Prostate gland (tissue), 2 donors: Measurements from ENCODE around the gene DOCK3. TPM values are rescaled to one million over a fixed set of nuclear protein-coding genes. Genes with fewer than 3 reads are reported as not detected.

ENCODE experiments used
- DNase-seq: peaks from one replicate; pipeline ENCODE4 v3.0.0-alpha.2; 2019; ENCODE audit warnings: low spot score
- H3K27ac ChIP-seq, 2 donors: fragments of 200-600 bp; sonication (generic); 2 replicates each; pipeline ENCODE4 v1.5.1; 2017 to 2019
- H3K27me3 ChIP-seq: fragments of 200-600 bp; sonication (generic); replicated peaks from 2 replicates; pipeline ENCODE4 v1.5.1; 2019; ENCODE audit not compliant: insufficient read depth
- H3K36me3 ChIP-seq, 2 donors: fragments of 200-600 bp; sonication (generic); 1 replicate in 1 of 2; 2 replicates in 1 of 2; pipeline versions ENCODE4 v1.5.1 to v1.8.1; 2017 to 2019
- H3K4me1 ChIP-seq: fragments of 200-600 bp; sonication (generic); replicated peaks from 2 replicates; pipeline ENCODE4 v1.5.1; 2019
- H3K4me3 ChIP-seq, 2 donors: fragments of 200-600 bp; sonication (generic); 2 replicates each; pipeline ENCODE4 v1.5.1; 2017 to 2019
- H3K9me3 ChIP-seq: fragments of 200-600 bp; sonication (generic); 2 replicates; pipeline ENCODE4 v1.5.1; 2017
- POLR2A ChIP-seq: fragments of 450-650 bp; IDR thresholded peaks from one replicate; pipeline ENCODE4 v1.6.1; 2016; ENCODE audit warnings: antibody characterized with exemption, mild to moderate bottlenecking
- POLR2AphosphoS5 ChIP-seq: sonication (generic); formaldehyde crosslinking; IDR thresholded peaks from one replicate; pipeline ENCODE4 v1.6.1; 2017; ENCODE audit warnings: antibody characterized with exemption
- WGBS: methylation state at CpG from one replicate; pipeline ENCODE4 v1.1.5; 2018; 5-methylcytosine and 5-hydroxymethylcytosine counted together
- intact Hi-C: fragments of 100-400 bp; cut with DNase I; formaldehyde crosslinking; loops from one replicate; pipeline ENCODE4 v1.14.2; 2022
- total RNA-seq, 2 donors: library from RNA; depleted of rRNA; stranded (reverse); fragments of >200 nt; gene quantifications; one replicate each; pipeline ENCODE4 v1.1.0, GENCODE V29; 2016
- TF ChIP-seq, protein P1 (sequence below), 4 experiments: fragments of 200-600 bp in 2 of 4; fragments of 450-650 bp in 2 of 4; sonication (generic) in 2 of 4; IDR thresholded peaks; 1 replicate in 3 of 4; 2 replicates in 1 of 4; pipeline ENCODE4 v1.5.1; 2016 to 2019; ENCODE audit warnings: antibody characterized with exemption in 4 of 4, mild to moderate bottlenecking in 2 of 4, moderate library complexity in 2 of 4

Gene DOCK3
- total RNA-seq, 2 donors from 2014 or later: 0.36 to 6.3 TPM

DNA sequence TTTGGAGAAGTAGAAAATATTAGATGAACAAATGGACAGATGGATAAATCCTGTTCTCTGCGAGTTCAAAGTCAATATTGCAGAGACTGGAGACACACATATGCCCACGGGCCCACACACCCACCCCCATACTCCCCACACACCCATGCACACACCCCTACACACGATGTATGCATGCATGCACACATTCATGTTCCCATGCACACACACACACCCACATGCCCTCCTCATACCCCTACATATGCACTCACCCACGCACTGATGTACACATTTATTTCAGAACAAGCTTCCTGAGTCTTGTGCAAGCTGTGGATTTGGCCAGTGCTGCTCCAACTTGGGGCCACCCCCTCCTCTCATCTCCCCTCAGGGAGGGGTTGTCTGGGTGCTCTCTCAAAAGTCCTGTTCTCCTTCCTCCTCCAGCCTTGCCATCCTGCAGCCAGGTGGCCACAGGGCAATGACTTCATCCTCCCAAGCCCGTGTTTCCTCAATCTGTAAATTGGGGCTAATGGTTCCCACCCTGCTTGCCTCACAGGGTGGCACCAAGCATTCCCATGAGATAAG, 41.4 kb upstream of the DOCK3 start:
- WGBS: 84% methylated on average over 5 of the region's 5 CpGs
- no peak overlapping the region for H3K27ac ChIP-seq
- no peak overlapping the region for H3K4me3 ChIP-seq
- no peaks in the 10 kb centered on the region for H3K9me3 ChIP-seq
- intact Hi-C loops: no loop called here
- peaks cover 3% of the 10 kb centered on the region for H3K4me1 ChIP-seq
- H3K36me3 ChIP-seq: no peaks in the 10 kb centered on the region
- H3K27me3 ChIP-seq: no peaks in the 10 kb centered on the region
- TF ChIP-seq POLR2AphosphoS5 (no peak), POLR2A (no peak)
- TF ChIP-seq, protein P1, sequence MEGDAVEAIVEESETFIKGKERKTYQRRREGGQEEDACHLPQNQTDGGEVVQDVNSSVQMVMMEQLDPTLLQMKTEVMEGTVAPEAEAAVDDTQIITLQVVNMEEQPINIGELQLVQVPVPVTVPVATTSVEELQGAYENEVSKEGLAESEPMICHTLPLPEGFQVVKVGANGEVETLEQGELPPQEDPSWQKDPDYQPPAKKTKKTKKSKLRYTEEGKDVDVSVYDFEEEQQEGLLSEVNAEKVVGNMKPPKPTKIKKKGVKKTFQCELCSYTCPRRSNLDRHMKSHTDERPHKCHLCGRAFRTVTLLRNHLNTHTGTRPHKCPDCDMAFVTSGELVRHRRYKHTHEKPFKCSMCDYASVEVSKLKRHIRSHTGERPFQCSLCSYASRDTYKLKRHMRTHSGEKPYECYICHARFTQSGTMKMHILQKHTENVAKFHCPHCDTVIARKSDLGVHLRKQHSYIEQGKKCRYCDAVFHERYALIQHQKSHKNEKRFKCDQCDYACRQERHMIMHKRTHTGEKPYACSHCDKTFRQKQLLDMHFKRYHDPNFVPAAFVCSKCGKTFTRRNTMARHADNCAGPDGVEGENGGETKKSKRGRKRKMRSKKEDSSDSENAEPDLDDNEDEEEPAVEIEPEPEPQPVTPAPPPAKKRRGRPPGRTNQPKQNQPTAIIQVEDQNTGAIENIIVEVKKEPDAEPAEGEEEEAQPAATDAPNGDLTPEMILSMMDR (IDR thresholded peaks at IDR 0.05): no peak
- DNase-seq: no peak

DNA sequence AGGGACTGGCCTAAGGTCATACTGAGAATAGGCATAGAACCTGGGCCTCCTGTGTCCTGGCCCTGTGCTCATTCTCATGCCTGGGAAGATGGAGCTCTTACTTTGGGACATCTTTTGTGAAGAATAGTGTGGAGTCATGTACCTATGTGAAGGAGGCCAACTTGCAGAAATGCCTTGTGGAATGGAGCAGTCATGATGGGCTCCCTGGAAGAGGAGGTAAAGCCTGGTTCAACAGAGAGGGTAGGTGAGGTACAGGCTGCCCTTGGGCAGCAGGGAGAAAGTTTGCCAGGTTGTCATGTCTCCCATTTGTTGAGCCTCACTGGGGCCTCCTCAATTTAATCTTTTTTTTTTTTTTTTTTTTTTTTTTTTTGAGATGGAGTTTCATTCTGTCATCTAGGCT, 39.7 kb upstream of the DOCK3 start:
- TF ChIP-seq POLR2A (no peak), POLR2AphosphoS5 (no peak)
- TF ChIP-seq, protein P1 (IDR thresholded peaks at IDR 0.05): no peak
- Histone ChIP-seq H3K27ac (no peak overlapping the region), H3K27me3 (no peaks in the 10 kb centered on the region), H3K4me3 (no peak overlapping the region), H3K4me1 (peaks cover 3% of the 10 kb centered on the region), H3K36me3 (no peaks in the 10 kb centered on the region), H3K9me3 (no peaks in the 10 kb centered on the region)
- no peak for DNase-seq
- intact Hi-C loops: no loop called here

DNA sequence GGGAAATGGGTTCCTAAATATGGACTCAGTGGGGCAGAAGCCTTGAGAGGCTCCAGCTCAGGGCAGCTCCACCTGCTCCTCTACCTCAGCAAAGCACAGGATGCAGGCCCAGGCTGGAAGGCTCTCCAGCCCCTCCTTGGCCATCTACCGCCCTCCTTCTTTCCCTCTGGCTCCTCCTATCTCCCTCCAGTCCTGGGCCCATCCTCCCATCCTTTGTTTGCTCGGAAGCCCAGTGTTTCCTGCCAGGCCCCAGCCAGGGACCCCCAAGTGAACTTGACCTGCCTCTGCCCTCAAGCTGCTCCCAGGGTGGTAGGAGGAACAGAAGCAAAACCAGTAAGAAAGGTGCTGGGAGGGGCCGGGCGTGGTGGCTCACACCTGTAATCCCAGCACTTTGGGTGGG, 37.7 kb upstream of the DOCK3 start:
- Histone ChIP-seq H3K27me3 (no peaks in the 10 kb centered on the region), H3K9me3 (no peaks in the 10 kb centered on the region), H3K27ac (no peak overlapping the region), H3K36me3 (no peaks in the 10 kb centered on the region), H3K4me3 (no peak overlapping the region), H3K4me1 (peaks cover 3% of the 10 kb centered on the region)
- no peak for DNase-seq
- no peak for TF ChIP-seq POLR2AphosphoS5
- no peak for TF ChIP-seq POLR2A
- TF ChIP-seq, protein P1 (IDR thresholded peaks at IDR 0.05): no peak
- WGBS: 87% methylated on average over 4 of the region's 4 CpGs
- intact Hi-C loops: no loop called here

DNA sequence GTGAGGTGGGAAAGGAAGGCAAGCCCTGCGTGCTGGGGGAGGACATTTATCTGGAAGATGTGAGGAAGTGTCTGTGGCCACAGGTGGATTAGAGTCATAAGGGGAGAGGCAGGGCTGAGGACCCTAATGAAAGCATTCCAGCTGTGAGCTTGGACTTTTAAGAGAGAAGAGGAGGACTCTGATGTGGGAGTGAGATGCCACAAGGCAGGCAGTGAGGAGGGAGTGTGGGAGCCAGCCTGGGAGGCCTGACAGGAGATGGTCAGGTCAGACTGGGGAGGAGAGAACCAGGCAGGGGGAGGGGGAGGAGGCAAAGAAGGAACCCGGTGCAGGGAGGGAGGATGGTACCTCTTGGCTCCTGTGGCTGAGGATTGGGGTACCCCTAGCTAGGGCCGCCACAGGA, 36.8 kb upstream of the DOCK3 start:
- Histone ChIP-seq H3K4me3 (no peak overlapping the region), H3K4me1 (no peaks in the 10 kb centered on the region), H3K36me3 (no peaks in the 10 kb centered on the region), H3K9me3 (no peaks in the 10 kb centered on the region), H3K27ac (no peak overlapping the region), H3K27me3 (no peaks in the 10 kb centered on the region)
- intact Hi-C loops: no loop called here
- no peak for DNase-seq
- TF ChIP-seq, protein P1 (IDR thresholded peaks at IDR 0.05): no peak
- TF ChIP-seq POLR2AphosphoS5 (no peak), POLR2A (no peak)
- WGBS: 65% methylated on average over 3 of the region's 3 CpGs

DNA sequence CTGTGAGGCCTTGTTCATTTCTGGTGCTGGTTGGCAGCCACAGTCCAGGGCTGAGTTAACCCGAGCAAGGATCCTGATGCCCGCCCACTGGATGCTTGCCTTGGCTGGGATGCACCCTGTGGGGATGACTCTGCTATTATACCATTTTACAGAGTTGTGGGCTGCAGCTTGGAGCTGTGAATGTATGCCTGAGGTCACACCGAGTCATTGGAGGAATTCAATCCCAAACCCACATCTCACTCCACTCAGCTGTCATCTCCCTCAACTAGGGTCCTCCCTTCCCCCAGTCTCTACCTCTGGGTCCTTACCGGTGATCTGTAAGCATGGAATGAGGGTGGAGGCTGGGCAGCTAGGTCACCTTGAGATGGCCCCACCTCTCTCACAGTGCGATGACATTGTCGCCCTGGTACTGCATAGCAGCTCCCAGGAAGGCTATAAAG, 35.7 kb upstream of the DOCK3 start:
- TF ChIP-seq, protein P1 (IDR thresholded peaks at IDR 0.05): no peak
- no peak for TF ChIP-seq POLR2A
- TF ChIP-seq POLR2AphosphoS5: no peak
- Histone ChIP-seq H3K36me3 (no peaks in the 10 kb centered on the region), H3K27me3 (no peaks in the 10 kb centered on the region), H3K27ac (no peak overlapping the region), H3K9me3 (no peaks in the 10 kb centered on the region), H3K4me1 (no peaks in the 10 kb centered on the region), H3K4me3 (no peak overlapping the region)
- intact Hi-C loops: no loop called here
- WGBS: 85% methylated on average over 6 of the region's 6 CpGs
- no peak for DNase-seq
